Measurements from ENCODE around the gene ASCL3.

- TF ChIP-seq POLR2A (IDR thresholded peaks at IDR 0.05) (no peak), CTCF (IDR thresholded peaks at IDR 0.05) (no peak)
Observed at GRCh38 chr11:8947230-8947943, 4.6 kb upstream of the ASCL3 start.
